WTC11 (cell line): ENCODE data around the gene RAB1B. TPM values are rescaled to one million over a fixed set of nuclear protein-coding genes. Genes with fewer than 3 reads are reported as not detected.
A peak's percentile ranks its signal among the peaks of the same experiment; 100 is the strongest.

Experiments
- ATAC-seq: fragments of 200-7000 bp; cut with Tn5 transposase; 2 replicates; pipeline ENCODE4 v1.10.0; 2021; ENCODE audit warnings: mild to moderate bottlenecking, moderate library complexity
- CTCF ChIA-PET: fragments of 300-600 bp; sonication (Branson Sonifier 250); formaldehyde crosslinking; loops from one replicate; lab custom pipeline; 2021; ENCODE audit warnings: antibody characterized with exemption; lab: Charles Lee
- POLR2A ChIA-PET: fragments of 350-600 bp; sonication (Branson Sonifier 250); formaldehyde crosslinking; loops from one replicate; lab custom pipeline; 2021; ENCODE audit warnings: antibody characterized with exemption; lab: Charles Lee
- DNase-seq: peaks from one replicate; pipeline ENCODE4 v3.0.0; 2021; ENCODE audit warnings: low spot score
- H3K27ac Mint-ChIP-seq: 2 replicates; pipeline ENCODE4 v1.8.0; 2021; ENCODE audit warnings: mixed read lengths
- H3K27me3 Mint-ChIP-seq: 2 replicates; pipeline ENCODE4 v1.8.0; 2021; ENCODE audit warnings: low read depth, mild to moderate bottlenecking, moderate library complexity, mixed read lengths
- H3K36me3 Mint-ChIP-seq: 2 replicates; pipeline ENCODE4 v1.8.0; 2021; ENCODE audit warnings: mixed read lengths
- H3K4me1 Mint-ChIP-seq: 2 replicates; pipeline ENCODE4 v1.8.0; 2022; ENCODE audit warnings: mixed read lengths
- H3K4me3 Mint-ChIP-seq: 2 replicates; pipeline ENCODE4 v1.8.0; 2021; ENCODE audit warnings: mild to moderate bottlenecking, moderate library complexity, mixed read lengths
- H3K9me3 Mint-ChIP-seq: 2 replicates; pipeline ENCODE4 v1.8.0; 2021; ENCODE audit warnings: mixed read lengths
- ATF1 ChIP-seq: sonication (generic); formaldehyde crosslinking; IDR thresholded peaks from 2 replicates; pipeline ENCODE4 v1.8.1; 2023; ENCODE audit warnings: mild to moderate bottlenecking, moderate library complexity, missing genetic modification reagents
- GTF2I ChIP-seq: fragments of 250-450 bp; sonication (Bioruptor Pico); conservative IDR thresholded peaks from 2 replicates; pipeline ENCODE4 v1.4.0; 2021; ENCODE audit warnings: mild to moderate bottlenecking
- HMGA2 ChIP-seq: fragments of 250-450 bp; sonication (Bioruptor Pico); IDR thresholded peaks from 2 replicates; pipeline ENCODE4 v1.4.0; 2021; ENCODE audit warnings: mild to moderate bottlenecking, moderate library complexity
- IRF2 ChIP-seq: sonication (generic); formaldehyde crosslinking; IDR thresholded peaks from 2 replicates; pipeline ENCODE4 v1.8.0; 2022; ENCODE audit warnings: low read depth, missing genetic modification reagents, borderline replicate concordance
- MXD4 ChIP-seq: fragments of 250-450 bp; sonication (Bioruptor Pico); IDR thresholded peaks from 2 replicates; pipeline ENCODE4 v1.8.0; 2021; ENCODE audit warnings: mild to moderate bottlenecking, moderate library complexity, borderline replicate concordance
- MYBL2 ChIP-seq: sonication (generic); formaldehyde crosslinking; IDR thresholded peaks from 2 replicates; pipeline ENCODE4 v1.8.1; 2023; ENCODE audit warnings: mild to moderate bottlenecking, moderate library complexity, missing genetic modification reagents
- OVOL2 ChIP-seq: fragments of 250-450 bp; sonication (Bioruptor Pico); IDR thresholded peaks from 2 replicates; pipeline ENCODE4 v1.9.0; 2021; ENCODE audit warnings: mild to moderate bottlenecking, borderline replicate concordance
- ZNF219 ChIP-seq: sonication (generic); formaldehyde crosslinking; IDR thresholded peaks from 2 replicates; pipeline ENCODE4 v1.8.0; 2023; ENCODE audit warnings: missing genetic modification reagents, mild to moderate bottlenecking, borderline replicate concordance
- ZNF232 ChIP-seq: sonication (generic); formaldehyde crosslinking; IDR thresholded peaks from 2 replicates; pipeline ENCODE4 v1.8.0; 2022; ENCODE audit warnings: mild to moderate bottlenecking, missing genetic modification reagents
- ZNF263 ChIP-seq: sonication (generic); formaldehyde crosslinking; IDR thresholded peaks from 2 replicates; pipeline ENCODE4 v1.8.1; 2022; ENCODE audit warnings: low read depth, mild to moderate bottlenecking, moderate library complexity, missing genetic modification reagents
- ZNF396 ChIP-seq: fragments of 250-450 bp; sonication (Bioruptor Pico); IDR thresholded peaks from 2 replicates; pipeline ENCODE4 v1.8.0; 2021; ENCODE audit warnings: mild to moderate bottlenecking, moderate library complexity, borderline replicate concordance
- ZNF416 ChIP-seq: fragments of 250-450 bp; sonication (Bioruptor Pico); IDR thresholded peaks from 2 replicates; pipeline ENCODE4 v1.9.0; 2021; ENCODE audit warnings: mild to moderate bottlenecking, inconsistent platforms
- ZNF423 ChIP-seq: fragments of 250-450 bp; sonication (Bioruptor Pico); IDR thresholded peaks from 2 replicates; pipeline ENCODE4 v2.1.2; 2022; ENCODE audit warnings: mild to moderate bottlenecking, moderate library complexity
- ZNF671 ChIP-seq: fragments of 250-450 bp; sonication (Bioruptor Pico); IDR thresholded peaks from 2 replicates; pipeline ENCODE4 v1.8.0; 2021; ENCODE audit warnings: mild to moderate bottlenecking
- total RNA-seq: library from RNA; stranded (reverse); gene quantifications from 3 replicates; pipeline ENCODE4 v1.2.3, GENCODE V29; 2021
- TF ChIP-seq, protein P1 (sequence below): sonication (generic); formaldehyde crosslinking; IDR thresholded peaks from 2 replicates; pipeline ENCODE4 v1.8.1; 2023; ENCODE audit warnings: mild to moderate bottlenecking, moderate library complexity, missing genetic modification reagents
- TF ChIP-seq, protein P2 (sequence below): sonication (generic); formaldehyde crosslinking; IDR thresholded peaks from 2 replicates; pipeline ENCODE4 v1.8.0; 2022; ENCODE audit warnings: mild to moderate bottlenecking, missing genetic modification reagents
- TF ChIP-seq, protein P3 (sequence below): sonication (generic); formaldehyde crosslinking; IDR thresholded peaks from 2 replicates; pipeline ENCODE4 v1.8.0; 2023; ENCODE audit warnings: missing genetic modification reagents, mild to moderate bottlenecking, borderline replicate concordance
- TF ChIP-seq, protein P4 (sequence below): sonication (generic); formaldehyde crosslinking; conservative IDR thresholded peaks from 2 replicates; pipeline ENCODE4 v1.8.1; 2022; ENCODE audit warnings: mild to moderate bottlenecking, missing genetic modification reagents
- TF ChIP-seq, protein P5 (sequence below): sonication (generic); formaldehyde crosslinking; IDR thresholded peaks from 2 replicates; pipeline ENCODE4 v1.8.1; 2023; ENCODE audit warnings: mild to moderate bottlenecking, missing genetic modification reagents, borderline replicate concordance
- TF ChIP-seq, protein P6 (sequence below): sonication (generic); formaldehyde crosslinking; IDR thresholded peaks from 2 replicates; pipeline ENCODE4 v1.8.1; 2022; ENCODE audit warnings: mild to moderate bottlenecking, moderate library complexity, missing genetic modification reagents

The RAB1B gene
- total RNA-seq, 1 experiment from 2014 or later: 125 TPM

DNA sequence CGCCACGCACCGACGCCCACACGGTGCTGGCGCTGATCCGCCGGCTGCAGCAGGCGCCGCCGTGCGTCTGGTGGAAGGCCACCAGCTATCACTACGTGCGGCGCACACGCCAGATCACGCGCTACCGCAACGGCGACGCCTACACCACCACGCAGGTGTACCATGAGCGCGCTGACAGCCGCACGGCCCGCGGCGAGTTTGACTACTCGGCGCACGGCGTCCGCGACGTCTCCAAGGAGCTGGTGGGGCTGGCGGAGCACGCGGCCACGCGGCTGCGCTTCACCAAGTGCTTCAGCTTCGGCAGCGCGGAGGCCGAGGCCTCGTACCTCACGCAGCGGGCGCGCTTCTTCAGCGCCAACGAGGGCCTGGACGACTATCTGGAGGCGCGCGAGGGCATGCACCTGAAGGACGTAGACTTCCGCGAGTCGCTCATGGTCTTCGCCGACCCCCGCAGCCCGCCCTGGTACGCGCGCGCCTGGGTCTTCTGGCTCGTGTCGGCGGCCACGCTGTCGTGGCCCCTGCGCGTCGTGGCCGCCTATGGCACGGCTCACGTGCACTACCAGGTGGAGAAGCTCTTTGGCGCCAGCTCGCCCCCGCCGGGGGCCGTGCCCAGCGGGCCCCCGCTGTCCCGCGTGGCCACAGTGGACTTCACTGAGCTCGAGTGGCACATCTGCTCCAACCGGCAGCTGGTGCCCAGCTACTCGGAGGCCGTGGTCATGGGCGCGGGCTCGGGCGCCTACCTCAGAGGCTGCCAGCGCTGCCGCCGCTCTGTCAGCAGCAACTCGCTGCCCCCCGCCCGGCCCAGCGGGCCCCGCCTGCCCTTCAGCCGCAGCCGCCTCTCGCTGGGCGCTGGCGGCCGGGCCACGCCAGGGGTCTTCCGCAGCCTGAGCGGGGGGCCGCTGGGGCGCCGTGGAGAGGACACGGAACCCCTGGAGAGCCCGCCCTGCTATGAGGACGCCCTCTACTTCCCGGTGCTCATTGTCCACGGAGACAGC, 26.5 kb downstream of the RAB1B start:
- ATAC-seq: no peak
- TF ChIP-seq, protein P1, sequence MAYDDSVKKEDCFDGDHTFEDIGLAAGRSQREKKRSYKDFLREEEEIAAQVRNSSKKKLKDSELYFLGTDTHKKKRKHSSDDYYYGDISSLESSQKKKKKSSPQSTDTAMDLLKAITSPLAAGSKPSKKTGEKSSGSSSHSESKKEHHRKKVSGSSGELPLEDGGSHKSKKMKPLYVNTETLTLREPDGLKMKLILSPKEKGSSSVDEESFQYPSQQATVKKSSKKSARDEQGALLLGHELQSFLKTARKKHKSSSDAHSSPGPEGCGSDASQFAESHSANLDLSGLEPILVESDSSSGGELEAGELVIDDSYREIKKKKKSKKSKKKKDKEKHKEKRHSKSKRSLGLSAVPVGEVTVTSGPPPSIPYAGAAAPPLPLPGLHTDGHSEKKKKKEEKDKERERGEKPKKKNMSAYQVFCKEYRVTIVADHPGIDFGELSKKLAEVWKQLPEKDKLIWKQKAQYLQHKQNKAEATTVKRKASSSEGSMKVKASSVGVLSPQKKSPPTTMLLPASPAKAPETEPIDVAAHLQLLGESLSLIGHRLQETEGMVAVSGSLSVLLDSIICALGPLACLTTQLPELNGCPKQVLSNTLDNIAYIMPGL (CRISPR knock-in tag): 0 out of 2 replicates have a peak, but pooled peaks have one; percentile 34
- TF ChIP-seq OVOL2 (CRISPR knock-in tag): no peak
- TF ChIP-seq, protein P2, sequence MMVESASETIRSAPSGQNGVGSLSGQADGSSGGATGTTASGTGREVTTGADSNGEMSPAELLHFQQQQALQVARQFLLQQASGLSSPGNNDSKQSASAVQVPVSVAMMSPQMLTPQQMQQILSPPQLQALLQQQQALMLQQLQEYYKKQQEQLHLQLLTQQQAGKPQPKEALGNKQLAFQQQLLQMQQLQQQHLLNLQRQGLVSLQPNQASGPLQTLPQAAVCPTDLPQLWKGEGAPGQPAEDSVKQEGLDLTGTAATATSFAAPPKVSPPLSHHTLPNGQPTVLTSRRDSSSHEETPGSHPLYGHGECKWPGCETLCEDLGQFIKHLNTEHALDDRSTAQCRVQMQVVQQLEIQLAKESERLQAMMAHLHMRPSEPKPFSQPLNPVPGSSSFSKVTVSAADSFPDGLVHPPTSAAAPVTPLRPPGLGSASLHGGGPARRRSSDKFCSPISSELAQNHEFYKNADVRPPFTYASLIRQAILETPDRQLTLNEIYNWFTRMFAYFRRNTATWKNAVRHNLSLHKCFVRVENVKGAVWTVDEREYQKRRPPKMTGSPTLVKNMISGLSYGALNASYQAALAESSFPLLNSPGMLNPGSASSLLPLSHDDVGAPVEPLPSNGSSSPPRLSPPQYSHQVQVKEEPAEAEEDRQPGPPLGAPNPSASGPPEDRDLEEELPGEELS (CRISPR knock-in tag): no peak
- no peak for TF ChIP-seq ZNF671 (CRISPR knock-in tag)
- no peak for TF ChIP-seq ZNF263 (CRISPR knock-in tag)
- TF ChIP-seq, protein P3, sequence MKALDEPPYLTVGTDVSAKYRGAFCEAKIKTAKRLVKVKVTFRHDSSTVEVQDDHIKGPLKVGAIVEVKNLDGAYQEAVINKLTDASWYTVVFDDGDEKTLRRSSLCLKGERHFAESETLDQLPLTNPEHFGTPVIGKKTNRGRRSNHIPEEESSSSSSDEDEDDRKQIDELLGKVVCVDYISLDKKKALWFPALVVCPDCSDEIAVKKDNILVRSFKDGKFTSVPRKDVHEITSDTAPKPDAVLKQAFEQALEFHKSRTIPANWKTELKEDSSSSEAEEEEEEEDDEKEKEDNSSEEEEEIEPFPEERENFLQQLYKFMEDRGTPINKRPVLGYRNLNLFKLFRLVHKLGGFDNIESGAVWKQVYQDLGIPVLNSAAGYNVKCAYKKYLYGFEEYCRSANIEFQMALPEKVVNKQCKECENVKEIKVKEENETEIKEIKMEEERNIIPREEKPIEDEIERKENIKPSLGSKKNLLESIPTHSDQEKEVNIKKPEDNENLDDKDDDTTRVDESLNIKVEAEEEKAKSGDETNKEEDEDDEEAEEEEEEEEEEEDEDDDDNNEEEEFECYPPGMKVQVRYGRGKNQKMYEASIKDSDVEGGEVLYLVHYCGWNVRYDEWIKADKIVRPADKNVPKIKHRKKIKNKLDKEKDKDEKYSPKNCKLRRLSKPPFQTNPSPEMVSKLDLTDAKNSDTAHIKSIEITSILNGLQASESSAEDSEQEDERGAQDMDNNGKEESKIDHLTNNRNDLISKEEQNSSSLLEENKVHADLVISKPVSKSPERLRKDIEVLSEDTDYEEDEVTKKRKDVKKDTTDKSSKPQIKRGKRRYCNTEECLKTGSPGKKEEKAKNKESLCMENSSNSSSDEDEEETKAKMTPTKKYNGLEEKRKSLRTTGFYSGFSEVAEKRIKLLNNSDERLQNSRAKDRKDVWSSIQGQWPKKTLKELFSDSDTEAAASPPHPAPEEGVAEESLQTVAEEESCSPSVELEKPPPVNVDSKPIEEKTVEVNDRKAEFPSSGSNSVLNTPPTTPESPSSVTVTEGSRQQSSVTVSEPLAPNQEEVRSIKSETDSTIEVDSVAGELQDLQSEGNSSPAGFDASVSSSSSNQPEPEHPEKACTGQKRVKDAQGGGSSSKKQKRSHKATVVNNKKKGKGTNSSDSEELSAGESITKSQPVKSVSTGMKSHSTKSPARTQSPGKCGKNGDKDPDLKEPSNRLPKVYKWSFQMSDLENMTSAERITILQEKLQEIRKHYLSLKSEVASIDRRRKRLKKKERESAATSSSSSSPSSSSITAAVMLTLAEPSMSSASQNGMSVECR: no peak
- no peak for TF ChIP-seq ZNF232 (CRISPR knock-in tag)
- TF ChIP-seq, all 79 proteins: peak for 1
- POLR2A ChIA-PET: no interaction called here

DNA sequence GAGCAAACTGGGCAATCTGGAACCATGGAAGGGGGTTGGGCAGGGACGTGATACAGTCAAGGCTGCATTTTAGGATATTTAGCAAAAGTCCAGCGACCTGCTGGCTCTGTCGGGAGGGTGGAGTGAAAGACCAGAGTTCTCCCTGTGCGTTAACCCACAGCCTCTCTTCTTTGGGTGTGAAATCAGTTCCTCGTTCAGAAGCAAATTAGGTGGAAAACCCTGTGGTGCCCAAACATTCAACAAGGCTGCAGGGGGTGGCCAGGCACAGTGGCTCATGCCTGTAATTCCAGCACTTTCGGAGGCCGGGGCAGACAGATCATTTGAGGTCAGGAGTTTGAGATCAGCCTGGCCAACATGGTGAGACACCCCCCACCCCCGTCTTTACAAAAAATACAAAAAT, 29.2 kb downstream of the RAB1B start:
- Mint-ChIP-seq H3K9me3 (no peaks in the 10 kb centered on the region), H3K4me1 (peaks cover 9% of the 10 kb centered on the region), H3K27me3 (peaks cover 14% of the 10 kb centered on the region), H3K4me3 (no peak overlapping the region), H3K36me3 (no peaks in the 10 kb centered on the region), H3K27ac (no peak overlapping the region; the same call in 1 of the 2 replicates)
- CTCF ChIA-PET: interaction anchor here (1.1 to 7.3 kb wide), 4 partner anchors 8 to 88 kb away, joined by 3 to 79 read pairs (median 7); partner anchors contain the start of gene YIF1A
- no peak for ATAC-seq
- POLR2A ChIA-PET: interaction anchor here (1.2 kb wide), 1 partner anchor 9 kb away, joined by 6 read pairs; the partner anchor contains the start of gene YIF1A
- no peak for DNase-seq
- no peak for TF ChIP-seq HMGA2 (CRISPR knock-in tag)
- TF ChIP-seq IRF2: no peak
- TF ChIP-seq, protein P4, sequence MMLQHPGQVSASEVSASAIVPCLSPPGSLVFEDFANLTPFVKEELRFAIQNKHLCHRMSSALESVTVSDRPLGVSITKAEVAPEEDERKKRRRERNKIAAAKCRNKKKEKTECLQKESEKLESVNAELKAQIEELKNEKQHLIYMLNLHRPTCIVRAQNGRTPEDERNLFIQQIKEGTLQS: no peak
- TF ChIP-seq ZNF219 (CRISPR knock-in tag): no peak
- TF ChIP-seq, protein P5, sequence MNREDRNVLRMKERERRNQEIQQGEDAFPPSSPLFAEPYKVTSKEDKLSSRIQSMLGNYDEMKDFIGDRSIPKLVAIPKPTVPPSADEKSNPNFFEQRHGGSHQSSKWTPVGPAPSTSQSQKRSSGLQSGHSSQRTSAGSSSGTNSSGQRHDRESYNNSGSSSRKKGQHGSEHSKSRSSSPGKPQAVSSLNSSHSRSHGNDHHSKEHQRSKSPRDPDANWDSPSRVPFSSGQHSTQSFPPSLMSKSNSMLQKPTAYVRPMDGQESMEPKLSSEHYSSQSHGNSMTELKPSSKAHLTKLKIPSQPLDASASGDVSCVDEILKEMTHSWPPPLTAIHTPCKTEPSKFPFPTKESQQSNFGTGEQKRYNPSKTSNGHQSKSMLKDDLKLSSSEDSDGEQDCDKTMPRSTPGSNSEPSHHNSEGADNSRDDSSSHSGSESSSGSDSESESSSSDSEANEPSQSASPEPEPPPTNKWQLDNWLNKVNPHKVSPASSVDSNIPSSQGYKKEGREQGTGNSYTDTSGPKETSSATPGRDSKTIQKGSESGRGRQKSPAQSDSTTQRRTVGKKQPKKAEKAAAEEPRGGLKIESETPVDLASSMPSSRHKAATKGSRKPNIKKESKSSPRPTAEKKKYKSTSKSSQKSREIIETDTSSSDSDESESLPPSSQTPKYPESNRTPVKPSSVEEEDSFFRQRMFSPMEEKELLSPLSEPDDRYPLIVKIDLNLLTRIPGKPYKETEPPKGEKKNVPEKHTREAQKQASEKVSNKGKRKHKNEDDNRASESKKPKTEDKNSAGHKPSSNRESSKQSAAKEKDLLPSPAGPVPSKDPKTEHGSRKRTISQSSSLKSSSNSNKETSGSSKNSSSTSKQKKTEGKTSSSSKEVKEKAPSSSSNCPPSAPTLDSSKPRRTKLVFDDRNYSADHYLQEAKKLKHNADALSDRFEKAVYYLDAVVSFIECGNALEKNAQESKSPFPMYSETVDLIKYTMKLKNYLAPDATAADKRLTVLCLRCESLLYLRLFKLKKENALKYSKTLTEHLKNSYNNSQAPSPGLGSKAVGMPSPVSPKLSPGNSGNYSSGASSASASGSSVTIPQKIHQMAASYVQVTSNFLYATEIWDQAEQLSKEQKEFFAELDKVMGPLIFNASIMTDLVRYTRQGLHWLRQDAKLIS (CRISPR knock-in tag): no peak
- TF ChIP-seq, protein P6, sequence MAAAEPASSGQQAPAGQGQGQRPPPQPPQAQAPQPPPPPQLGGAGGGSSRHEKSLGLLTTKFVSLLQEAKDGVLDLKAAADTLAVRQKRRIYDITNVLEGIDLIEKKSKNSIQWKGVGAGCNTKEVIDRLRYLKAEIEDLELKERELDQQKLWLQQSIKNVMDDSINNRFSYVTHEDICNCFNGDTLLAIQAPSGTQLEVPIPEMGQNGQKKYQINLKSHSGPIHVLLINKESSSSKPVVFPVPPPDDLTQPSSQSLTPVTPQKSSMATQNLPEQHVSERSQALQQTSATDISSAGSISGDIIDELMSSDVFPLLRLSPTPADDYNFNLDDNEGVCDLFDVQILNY: no peak
- TF ChIP-seq ATF1: no peak
- no peak for TF ChIP-seq ZNF671 (CRISPR knock-in tag)
- TF ChIP-seq GTF2I (CRISPR knock-in tag): no peak
- TF ChIP-seq ZNF396: no peak
- TF ChIP-seq MYBL2 (CRISPR knock-in tag): no peak
- no peak for TF ChIP-seq ZNF416 (CRISPR knock-in tag)
- TF ChIP-seq ZNF423 (CRISPR knock-in tag): no peak
- TF ChIP-seq MXD4: no peak

More for the DNA sequence above, 26.5 kb downstream of the RAB1B start:
- no peak overlapping the region; the same call in 1 of the 2 replicates for H3K4me3 Mint-ChIP-seq
- H3K36me3 Mint-ChIP-seq: no peaks in the 10 kb centered on the region
- H3K27me3 Mint-ChIP-seq: peaks cover 32% of the 10 kb centered on the region
- no peak for DNase-seq
- H3K27ac Mint-ChIP-seq: no peak overlapping the region
- CTCF ChIA-PET: interaction anchor here (1.2 to 2.3 kb wide), 3 partner anchors 18 to 94 kb away, joined by 3 to 8 read pairs (median 3); no protein-coding TSS in a partner anchor
- H3K9me3 Mint-ChIP-seq: no peaks in the 10 kb centered on the region
- peaks cover 22% of the 10 kb centered on the region for H3K4me1 Mint-ChIP-seq
